K562 (cell line): Measurements from ENCODE around the gene HOXA9. TPM values are rescaled to one million over a fixed set of nuclear protein-coding genes. Genes with fewer than 3 reads are reported as not detected.

Experiments
- ATAC-seq: fragments of 200-7000 bp; cut with Tn5 transposase; 3 replicates; pipeline ENCODE4 v1.9.1; 2020; ENCODE audit warnings: moderate library complexity
- BruUV-seq: library from RNA; stranded (reverse); fragments of 400-500 nt; replicated peaks from 2 replicates; lab custom pipeline; 2021; lab: Mats Ljungman, UMichigan
- CTCF ChIA-PET: fragments of 300-600 bp; formaldehyde crosslinking; extraction: SDS; loops from one replicate; lab custom pipeline; 2021; ENCODE audit warnings: low intra/inter-chr PET ratio; lab: Yijun Ruan, JAX
- POLR2A ChIA-PET: fragments of 300-600, 350-650 bp; sonication (Branson Sonifier 250); formaldehyde crosslinking; extraction: SDS; loops from one replicate; lab custom pipeline; 2021; ENCODE audit warnings: antibody characterized with exemption, inconsistent platforms; lab: Yijun Ruan, JAX
- DNase-seq, 4 experiments: peaks; one replicate each; pipeline versions ENCODE4 v3.0.0 to v3.0.0-alpha.2; 2011 to 2018; ENCODE audit warnings: low spot score in 3 of 4, mixed read lengths in 3 of 4; ENCODE audit errors: extremely low read depth in 1 of 4
- FAIRE-seq: peaks from 2 replicates; lab custom pipeline; 2011; peaks lifted over from hg19 to GRCh38; lab: Jason Lieb, UNC
- H2AFZ ChIP-seq: 2 replicates; pipeline ENCODE4 v1.6.0; 2011; ENCODE audit warnings: low read depth, low read length, control low read depth, inconsistent platforms
- H3K27ac ChIP-seq: fragments of 200-600 bp; 3 replicates; pipeline ENCODE4 v1.8.0; 2011; ENCODE audit warnings: low read depth, mild to moderate bottlenecking, control low read depth, inconsistent platforms, low read length, moderate library complexity, mixed read lengths; ENCODE audit errors: extremely low read depth
- H3K27me3 ChIP-seq, 2 experiments: fragments of 300-600 bp in 1 of 2; 2 replicates in 1 of 2; 3 replicates in 1 of 2; pipeline versions ENCODE4 v1.6.0 to v1.8.0; 2011; ENCODE audit warnings: inconsistent platforms in 2 of 2, low read length in 2 of 2, mild to moderate bottlenecking in 1 of 2, mixed read lengths in 1 of 2, moderate library complexity in 1 of 2; ENCODE audit not compliant: control insufficient read depth in 2 of 2, insufficient read depth in 2 of 2
- H3K36me3 ChIP-seq: fragments of 300-600 bp; 3 replicates; pipeline ENCODE4 v1.8.0; 2011; ENCODE audit warnings: mild to moderate bottlenecking, low read length, inconsistent platforms; ENCODE audit not compliant: control insufficient read depth, insufficient read depth
- H3K4me1 ChIP-seq, 2 experiments: fragments of 200-600 bp in 1 of 2; replicated peaks in 1 of 2; 2 replicates in 1 of 2; 3 replicates in 1 of 2; pipeline versions ENCODE4 v1.5.1 to v1.8.0; 2011; ENCODE audit warnings: inconsistent platforms in 2 of 2, low read length in 2 of 2, mild to moderate bottlenecking in 1 of 2, mixed read lengths in 1 of 2, moderate library complexity in 1 of 2; ENCODE audit not compliant: control insufficient read depth in 2 of 2, insufficient read depth in 2 of 2
- H3K4me2 ChIP-seq: 2 replicates; pipeline ENCODE4 v1.6.1; 2011; ENCODE audit warnings: low read length, control low read depth, inconsistent platforms, mixed read lengths; ENCODE audit not compliant: insufficient read depth
- H3K4me3 ChIP-seq: fragments of 200-600 bp; sonication (generic), shearing (Covaris generic); 2 replicates; pipeline ENCODE4 v1.5.1; 2016; ENCODE audit warnings: control low read depth, inconsistent platforms
- H3K79me2 ChIP-seq: fragments of 200-600 bp; 3 replicates; pipeline ENCODE4 v1.8.0; 2011; ENCODE audit warnings: low read length, inconsistent platforms; ENCODE audit not compliant: control insufficient read depth, insufficient read depth
- H3K9ac ChIP-seq, 2 experiments: 2 replicates each; pipeline versions ENCODE4 v1.6.0 to v1.6.1; 2011; ENCODE audit warnings: low read depth in 2 of 2, low read length in 2 of 2, control low read depth in 1 of 2, inconsistent platforms in 1 of 2, mild to moderate bottlenecking in 1 of 2, mixed read lengths in 1 of 2; ENCODE audit not compliant: insufficient read depth in 1 of 2
- H3K9me1 ChIP-seq: one replicate; pipeline ENCODE4 v1.6.0; 2011; ENCODE audit warnings: inconsistent platforms, mild to moderate bottlenecking, low read length, moderate library complexity; ENCODE audit not compliant: control insufficient read depth, insufficient read depth
- H3K9me3 ChIP-seq: replicated peaks from 2 replicates; pipeline ENCODE4 v1.5.1; 2011; ENCODE audit warnings: low read depth, low read length, inconsistent platforms; ENCODE audit not compliant: control insufficient read depth, insufficient read depth
- H4K20me1 ChIP-seq: replicated peaks from 2 replicates; pipeline ENCODE4 v1.6.1; 2011; ENCODE audit warnings: low read length, inconsistent platforms, mixed read lengths; ENCODE audit not compliant: control insufficient read depth, insufficient read depth
- EP400 ChIP-seq: fragments of 450-650 bp; IDR thresholded peaks from 2 replicates; pipeline ENCODE4 v1.6.1; 2017; ENCODE audit warnings: antibody characterized with exemption, mild to moderate bottlenecking, moderate library complexity
- ETV5 ChIP-seq: sonication (generic); formaldehyde crosslinking; IDR thresholded peaks from 2 replicates; pipeline ENCODE4 v1.4.0; 2020; ENCODE audit warnings: low read depth, mild to moderate bottlenecking, missing genetic modification reagents
- RBM22 ChIP-seq: fragments of 200-400 bp; formaldehyde crosslinking; IDR thresholded peaks from 2 replicates; pipeline ENCODE4 v1.6.1; 2018; ENCODE audit warnings: low read length, low read depth; ENCODE audit not compliant: poor library complexity, severe bottlenecking
- RBM39 ChIP-seq: fragments of 200-400 bp; formaldehyde crosslinking; optimal IDR thresholded peaks from 2 replicates; pipeline ENCODE3; 2018; ENCODE audit warnings: low read depth, low read length
- SMAD2 ChIP-seq: fragments of 150-350 bp; IDR thresholded peaks from 2 replicates; pipeline ENCODE4 v1.6.1; 2014; ENCODE audit warnings: low read depth, mild to moderate bottlenecking, low read length
- TAF15 ChIP-seq: fragments of 200-400 bp; formaldehyde crosslinking; IDR thresholded peaks from 2 replicates; pipeline ENCODE4 v1.6.1; 2017; ENCODE audit warnings: mild to moderate bottlenecking, low read depth, low read length, moderate library complexity
- THRAP3 ChIP-seq: fragments of 450-650 bp; IDR thresholded peaks from 2 replicates; pipeline ENCODE4 v1.6.1; 2016; ENCODE audit warnings: mild to moderate bottlenecking, inconsistent platforms, borderline replicate concordance
- WGBS: fragments of 100-300 bp; shearing (Covaris generic); methylation state at CpG from one replicate; pipeline ENCODE4 v1.1.6; 2016; ENCODE audit warnings: low coverage, mixed read lengths; ENCODE audit not compliant: insufficient coverage; ENCODE audit errors: missing lambda C conversion rate; 5-methylcytosine and 5-hydroxymethylcytosine counted together
- in situ Hi-C: fragments of 300-500 bp; cut with MboI; formaldehyde crosslinking; loops from 4 replicates; pipeline ENCODE4 v1.15.0; 2018; ENCODE audit warnings: inconsistent platforms, mixed read lengths
- intact Hi-C: fragments of 100-400 bp; cut with micrococcal nuclease; formaldehyde crosslinking; loops from 2 replicates; pipeline ENCODE4 v1.14.2; 2022
- polyA plus RNA-seq, 8 experiments: library from polyadenylated mRNA; depleted of rRNA in 4 of 8; stranded (reverse) in 5 of 8; unstranded in 3 of 8; fragments of >200 nt; fragmentation: Nextera tagmentation in 2 of 8; fragmentation: Illumina TruSeq in 1 of 8; extraction: Ambion mirVana in 2 of 8; extraction: Trizol in 1 of 8; gene quantifications; 2 replicates each; pipeline versions ENCODE4 v1.2.1 to v1.2.3, GENCODE V29; 2011 to 2014; ENCODE audit warnings: inconsistent platforms in 1 of 8, missing spikeins in 1 of 8
- total RNA-seq, 7 experiments: library from RNA; depleted of rRNA in 6 of 7; stranded (reverse); fragments of >200 nt in 6 of 7; fragmentation: Illumina TruSeq in 2 of 7; extraction: Trizol in 2 of 7; gene quantifications; 2 replicates each; pipeline versions ENCODE4 v1.2.1 to v1.2.3, GENCODE V29; 2011 to 2021; ENCODE audit warnings: low replicate concordance in 1 of 7
- TF ChIP-seq, protein P1 (sequence below): fragments of 450-650 bp; formaldehyde crosslinking; IDR thresholded peaks from 2 replicates; pipeline ENCODE4 v1.4.0; 2020; ENCODE audit warnings: mild to moderate bottlenecking, moderate library complexity
- TF ChIP-seq, protein P2 (sequence below): fragments of 250-450 bp; sonication (Bioruptor Pico); IDR thresholded peaks from 2 replicates; pipeline ENCODE4 v1.5.0; 2021
- TF ChIP-seq, protein P3 (sequence below): IDR thresholded peaks from 2 replicates; pipeline ENCODE4 v1.6.1; 2014; ENCODE audit warnings: antibody characterized with exemption

HOXA9 gene
- total and polyA plus RNA-seq, 9 of the 15 experiments (the other 6 are each of a cell fraction or from before 2014, with no cell fraction given), result not detected

DNA sequence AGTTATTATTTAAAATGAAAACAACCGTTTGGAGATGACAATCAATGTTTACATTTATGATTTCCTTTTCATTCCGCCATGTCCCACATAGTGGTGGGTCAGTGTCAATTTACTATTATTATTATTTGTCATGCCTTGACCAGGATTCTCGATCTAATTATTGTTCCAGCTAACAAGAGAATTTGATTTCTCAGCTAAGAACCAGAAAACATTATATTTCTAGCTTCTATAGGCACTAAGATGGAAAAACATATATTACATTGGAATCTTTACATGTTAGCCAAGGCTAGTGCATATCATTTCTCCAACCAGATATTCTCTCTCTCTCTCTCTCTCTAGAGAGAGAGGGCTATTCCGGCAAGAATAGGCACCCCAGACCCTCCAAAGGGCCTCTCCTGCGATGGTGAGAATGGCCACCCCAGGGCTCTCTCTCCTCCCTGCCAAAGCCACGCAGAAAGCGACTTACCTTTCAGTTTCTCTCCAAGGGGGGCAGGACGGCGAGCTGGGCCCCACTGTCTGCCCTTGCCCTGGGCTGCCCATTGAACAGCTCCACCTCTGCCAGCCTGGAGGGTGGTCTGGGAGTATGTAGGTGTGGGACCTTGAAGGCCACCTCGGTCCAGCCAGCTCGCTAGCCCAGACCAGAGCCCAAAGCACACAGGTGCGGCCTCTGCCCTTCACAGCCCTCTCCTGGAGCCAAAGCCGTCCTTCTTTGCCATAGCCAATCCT is 15.3 kb downstream of the HOXA9 start:
- BruUV-seq, result no TSS peak
- 5% methylated on average over 13 of the region's 13 CpGs for WGBS
- FAIRE-seq (no peak), DNase-seq (no peak), ATAC-seq (no peak)
- ChIA-PET POLR2A (interaction anchor here (0.6 to 1.0 kb wide), 3 partner anchors 10 to 22 kb away, joined by 3 to 5 read pairs (median 4); no protein-coding TSS in a partner anchor), CTCF (interaction anchor here (0.5 to 0.6 kb wide), 2 partner anchors 17 to 1890 kb away, joined by 3 read pairs; no protein-coding TSS in a partner anchor)
- Histone ChIP-seq H3K9me1 (no peaks in the 10 kb centered on the region), H3K4me3 (no peak overlapping the region), H3K79me2 (no peaks in the 10 kb centered on the region), H3K4me1 (peaks cover 0 to 22% of the 10 kb centered on the region in 2 experiments; a peak in 2 of 5 replicates), H3K9me3 (no peaks in the 10 kb centered on the region), H3K4me2 (no peak overlapping the region), H3K27ac (no peak overlapping the region), H3K27me3 (peaks cover 55 to 91% of the 10 kb centered on the region in 2 experiments), H3K36me3 (no peaks in the 10 kb centered on the region), H4K20me1 (no peaks in the 10 kb centered on the region), H2AFZ (no peak overlapping the region), H3K9ac (no peak overlapping the region)
- no peak for TF ChIP-seq THRAP3
- TF ChIP-seq EP400, result no peak
- no peak for TF ChIP-seq SMAD2
- TF ChIP-seq RBM39, result no peak
- no peak for TF ChIP-seq RBM22
- no peak for TF ChIP-seq ETV5
- no peak for TF ChIP-seq TAF15
- TF ChIP-seq, protein P1, sequence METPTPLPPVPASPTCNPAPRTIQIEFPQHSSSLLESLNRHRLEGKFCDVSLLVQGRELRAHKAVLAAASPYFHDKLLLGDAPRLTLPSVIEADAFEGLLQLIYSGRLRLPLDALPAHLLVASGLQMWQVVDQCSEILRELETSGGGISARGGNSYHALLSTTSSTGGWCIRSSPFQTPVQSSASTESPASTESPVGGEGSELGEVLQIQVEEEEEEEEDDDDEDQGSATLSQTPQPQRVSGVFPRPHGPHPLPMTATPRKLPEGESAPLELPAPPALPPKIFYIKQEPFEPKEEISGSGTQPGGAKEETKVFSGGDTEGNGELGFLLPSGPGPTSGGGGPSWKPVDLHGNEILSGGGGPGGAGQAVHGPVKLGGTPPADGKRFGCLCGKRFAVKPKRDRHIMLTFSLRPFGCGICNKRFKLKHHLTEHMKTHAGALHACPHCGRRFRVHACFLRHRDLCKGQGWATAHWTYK (CRISPR knock-in tag), result no peak
- TF ChIP-seq, protein P2, sequence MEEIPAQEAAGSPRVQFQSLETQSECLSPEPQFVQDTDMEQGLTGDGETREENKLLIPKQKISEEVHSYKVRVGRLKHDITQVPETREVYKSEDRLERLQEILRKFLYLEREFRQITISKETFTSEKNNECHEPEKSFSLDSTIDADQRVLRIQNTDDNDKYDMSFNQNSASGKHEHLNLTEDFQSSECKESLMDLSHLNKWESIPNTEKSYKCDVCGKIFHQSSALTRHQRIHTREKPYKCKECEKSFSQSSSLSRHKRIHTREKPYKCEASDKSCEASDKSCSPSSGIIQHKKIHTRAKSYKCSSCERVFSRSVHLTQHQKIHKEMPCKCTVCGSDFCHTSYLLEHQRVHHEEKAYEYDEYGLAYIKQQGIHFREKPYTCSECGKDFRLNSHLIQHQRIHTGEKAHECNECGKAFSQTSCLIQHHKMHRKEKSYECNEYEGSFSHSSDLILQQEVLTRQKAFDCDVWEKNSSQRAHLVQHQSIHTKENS, result no peak
- TF ChIP-seq, protein P3, sequence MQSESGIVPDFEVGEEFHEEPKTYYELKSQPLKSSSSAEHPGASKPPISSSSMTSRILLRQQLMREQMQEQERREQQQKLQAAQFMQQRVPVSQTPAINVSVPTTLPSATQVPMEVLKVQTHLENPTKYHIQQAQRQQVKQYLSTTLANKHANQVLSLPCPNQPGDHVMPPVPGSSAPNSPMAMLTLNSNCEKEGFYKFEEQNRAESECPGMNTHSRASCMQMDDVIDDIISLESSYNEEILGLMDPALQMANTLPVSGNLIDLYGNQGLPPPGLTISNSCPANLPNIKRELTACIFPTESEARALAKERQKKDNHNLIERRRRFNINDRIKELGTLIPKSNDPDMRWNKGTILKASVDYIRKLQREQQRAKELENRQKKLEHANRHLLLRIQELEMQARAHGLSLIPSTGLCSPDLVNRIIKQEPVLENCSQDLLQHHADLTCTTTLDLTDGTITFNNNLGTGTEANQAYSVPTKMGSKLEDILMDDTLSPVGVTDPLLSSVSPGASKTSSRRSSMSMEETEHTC, result no peak
- in situ Hi-C loops (loop anchor here (10.0 to 25.0 kb wide), 4 partner anchors 295 to 1263 kb away; no protein-coding TSS in a partner anchor), intact Hi-C loops (no loop called here)
